PC-3 (cell line): ENCODE results near the gene MDP1. TPM values are rescaled to one million over a fixed set of nuclear protein-coding genes. Genes with fewer than 3 reads are reported as not detected.

Experiments used
- ATAC-seq: fragments of 200-7000 bp; cut with Tn5 transposase; 2 replicates; pipeline ENCODE4 v1.9.1; 2020; ENCODE audit warnings: mild to moderate bottlenecking, moderate library complexity
- Bru-seq: library from RNA; stranded (reverse); fragments of 400-500 nt; gene quantifications from one replicate; lab custom pipeline; 2021; lab: Mats Ljungman, UMichigan
- BruChase-seq, 2 experiments: library from RNA; stranded (reverse); fragments of 400-500 nt; gene quantifications; one replicate each; lab custom pipeline; 2021; lab: Mats Ljungman, UMichigan
- BruUV-seq: library from RNA; stranded (reverse); fragments of 400-500 nt; replicated peaks from 2 replicates; lab custom pipeline; 2021; lab: Mats Ljungman, UMichigan
- CTCF ChIA-PET: fragments of 300-600 bp; sonication (Branson Sonifier 250); formaldehyde crosslinking; loops from one replicate; lab custom pipeline; 2022; ENCODE audit warnings: antibody characterized with exemption; lab: Charles Lee
- POLR2A ChIA-PET: fragments of 300-600 bp; sonication (Branson Sonifier 250); formaldehyde crosslinking; loops from one replicate; lab custom pipeline; 2022; ENCODE audit warnings: antibody characterized with exemption; ENCODE audit not compliant: unreplicated experiment; lab: Charles Lee
- DNase-seq: peaks from one replicate; pipeline ENCODE4 v3.0.0-alpha.2; 2015
- H2AFZ ChIP-seq: fragments of 300-600 bp; sonication (generic); 2 replicates; pipeline ENCODE4 v1.6.0; 2016; ENCODE audit warnings: antibody characterized with exemption, low read length
- H3F3A ChIP-seq: fragments of 300-600 bp; sonication (generic); one replicate; pipeline ENCODE4 v1.6.0; 2017; ENCODE audit warnings: antibody characterized with exemption, low read length, control low read depth, mild to moderate bottlenecking; ENCODE audit not compliant: unreplicated experiment
- H3K27ac ChIP-seq: fragments of 300-600 bp; sonication (generic); 2 replicates; pipeline ENCODE4 v1.5.1; 2016; ENCODE audit warnings: mild to moderate bottlenecking, low read length
- H3K27me3 ChIP-seq: fragments of 300-600 bp; sonication (generic); 2 replicates; pipeline ENCODE4 v1.6.1; 2016; ENCODE audit warnings: low read length, mixed read lengths
- H3K36me3 ChIP-seq: fragments of 300-600 bp; sonication (generic); 2 replicates; pipeline ENCODE4 v1.6.1; 2016; ENCODE audit warnings: low read depth, mixed run types, low read length, mixed read lengths
- H3K4me1 ChIP-seq: fragments of 300-600 bp; sonication (generic); 2 replicates; pipeline ENCODE4 v1.5.1; 2016; ENCODE audit warnings: low read length; ENCODE audit not compliant: insufficient read depth
- H3K4me2 ChIP-seq: fragments of 300-600 bp; sonication (generic); 2 replicates; pipeline ENCODE4 v1.6.0; 2016; ENCODE audit warnings: low read length
- H3K4me3 ChIP-seq: fragments of 300-600 bp; sonication (generic); 2 replicates; pipeline ENCODE4 v1.5.1; 2016; ENCODE audit warnings: mild to moderate bottlenecking, low read length, mixed read lengths
- H3K79me2 ChIP-seq: fragments of 300-600 bp; sonication (generic); 2 replicates; pipeline ENCODE4 v1.6.1; 2017; ENCODE audit warnings: low read length, mixed read lengths
- H3K9ac ChIP-seq: fragments of 300-600 bp; sonication (generic); 2 replicates; pipeline ENCODE4 v1.6.0; 2016; ENCODE audit warnings: mild to moderate bottlenecking, low read length
- H3K9me2 ChIP-seq: fragments of 300-600 bp; sonication (generic); replicated peaks from 2 replicates; pipeline ENCODE4 v1.6.1; 2016; ENCODE audit warnings: mixed run types, low read length, mixed read lengths
- H3K9me3 ChIP-seq: fragments of 300-600 bp; sonication (generic); 2 replicates; pipeline ENCODE4 v1.6.1; 2016; ENCODE audit warnings: low read length, mixed read lengths
- H4K20me1 ChIP-seq: fragments of 300-600 bp; sonication (generic); 2 replicates; pipeline ENCODE4 v1.6.1; 2016; ENCODE audit warnings: low read length, mixed read lengths
- CTCF ChIP-seq: fragments of 300-600 bp; sonication (generic); conservative IDR thresholded peaks from 2 replicates; pipeline ENCODE4 v1.5.1; 2017; ENCODE audit warnings: antibody characterized with exemption, low read depth, mild to moderate bottlenecking, low read length
- EZH2 ChIP-seq: fragments of 300-600 bp; sonication (generic); IDR thresholded peaks from one replicate; pipeline ENCODE4 v1.6.1; 2017; ENCODE audit warnings: antibody characterized with exemption, mild to moderate bottlenecking, low read length; ENCODE audit not compliant: unreplicated experiment
- EZH2phosphoT487 ChIP-seq: fragments of 300-600 bp; sonication (generic); IDR thresholded peaks from 2 replicates; pipeline ENCODE4 v1.6.1; 2018; ENCODE audit warnings: mild to moderate bottlenecking, antibody characterized with exemption, low read length, borderline replicate concordance
- intact Hi-C: fragments of 100-400 bp; cut with micrococcal nuclease; formaldehyde crosslinking; loops from 2 replicates; pipeline ENCODE4 v1.9.0; 2023
- long read RNA-seq: library from polyadenylated mRNA; unstranded; transcript quantifications from one replicate; pipeline ENCODE4 v2.0.0, GENCODE V29; 2021; ENCODE audit not compliant: unreplicated experiment
- total RNA-seq: library from RNA; depleted of rRNA; stranded (reverse); fragments of >200 nt; gene quantifications from 2 replicates; pipeline ENCODE4 v1.2.3, GENCODE V29; 2014; rRNA removed

MDP1 gene
- total RNA-seq (16.2 and 23.5 TPM in 2 replicates), Bru-seq, nascent RNA (percentile 80 among the genes with signal in this experiment), BruChase-seq, experiment 1, labeled RNA remaining after a 6-hour chase (percentile 90 among the genes with signal in this experiment), BruChase-seq, experiment 2, labeled RNA remaining after a 2-hour chase (percentile 77 among the genes with signal in this experiment)
- long read RNA-seq, partial matches to known transcripts: 0 of 9 reads
- long read RNA-seq, other reads (novel, unspliced or antisense): 0 of 9 reads

GRCh38 chr14:24215495-24216344, at the start of gene MDP1:
Gene MDP1, minus strand, starts transcription at chr14:24216066. Its CDS starts 111 bp downstream, at chr14:24215955.
- H2AFZ ChIP-seq: peak within 1 kb of the TSS; percentile 86
- no peaks in the 10 kb centered on the region for H4K20me1 ChIP-seq
- peaks cover 11% of the 10 kb centered on the region for H3K4me1 ChIP-seq
- H3K27ac ChIP-seq: peak within 1 kb of the TSS; percentile 15; the same call in 1 of the 2 replicates
- DNase-seq (peak; percentile 93), ATAC-seq (peak; percentile 79)
- POLR2A ChIA-PET: interaction anchor here (0.5 kb wide), 1 partner anchor 27 kb away, joined by 4 read pairs; the partner anchor contains the start of gene TINF2
- H3K27me3 ChIP-seq: no peaks in the 10 kb centered on the region
- CTCF ChIA-PET: interaction anchor here (0.6 to 1.0 kb wide), 4 partner anchors 27 to 92 kb away, joined by 3 to 9 read pairs (median 4); partner anchors contain the start of genes CIDEB and TINF2
- H3K9me3 ChIP-seq: no peaks in the 10 kb centered on the region
- H3K36me3 ChIP-seq: peaks cover 7% of the 10 kb centered on the region; the same call in 1 of the 2 replicates
- peak within 1 kb of the TSS; percentile 81 for H3K4me3 ChIP-seq
- TSS peak; percentile 21 for BruUV-seq
- peaks cover 26% of the 10 kb centered on the region for H3K79me2 ChIP-seq
- H3K9me2 ChIP-seq: no peaks in the 10 kb centered on the region
- H3K9ac ChIP-seq: peak within 1 kb of the TSS; percentile 76
- intact Hi-C loops: loop anchor here (2.0 to 5.0 kb wide), 2 partner anchors 17 to 82 kb away; partner anchors contain the start of genes DHRS1, GMPR2, NEDD8 and NOP9
- peak; percentile 76 for TF ChIP-seq CTCF
- TF ChIP-seq EZH2phosphoT487: no peak
- H3F3A ChIP-seq: peaks cover 5% of the 10 kb centered on the region
- peak within 1 kb of the TSS; percentile 86 for H3K4me2 ChIP-seq

GRCh38 chr14:24264298-24264697, 48.4 kb upstream of the MDP1 start:
- intact Hi-C loops: no loop called here
- ChIA-PET POLR2A (no interaction called here), CTCF (no interaction called here)
- BruUV-seq: no TSS peak
- Histone ChIP-seq H3F3A (no peaks in the 10 kb centered on the region), H3K79me2 (no peaks in the 10 kb centered on the region), H2AFZ (no peak overlapping the region), H4K20me1 (no peaks in the 10 kb centered on the region), H3K9me3 (no peaks in the 10 kb centered on the region), H3K27me3 (no peaks in the 10 kb centered on the region), H3K4me3 (no peak overlapping the region), H3K36me3 (no peaks in the 10 kb centered on the region), H3K9ac (no peak overlapping the region), H3K4me2 (no peak overlapping the region), H3K4me1 (peaks cover 3% of the 10 kb centered on the region; the same call in 1 of the 2 replicates), H3K9me2 (no peaks in the 10 kb centered on the region), H3K27ac (no peak overlapping the region)
- TF ChIP-seq EZH2phosphoT487 (no peak), EZH2 (no peak), CTCF (no peak)
- DNase-seq (no peak), ATAC-seq (no peak)
